ENCODE data around the gene MYOZ1. TPM values are rescaled to one million over a fixed set of nuclear protein-coding genes. Genes with fewer than 3 reads are reported as not detected.

The MYOZ1 gene
- total and polyA plus RNA-seq, 2 of the 8 experiments (the other 6 are each of a cell fraction or from before 2014, with no cell fraction given) = 2.6 to 3.3 TPM

DNA sequence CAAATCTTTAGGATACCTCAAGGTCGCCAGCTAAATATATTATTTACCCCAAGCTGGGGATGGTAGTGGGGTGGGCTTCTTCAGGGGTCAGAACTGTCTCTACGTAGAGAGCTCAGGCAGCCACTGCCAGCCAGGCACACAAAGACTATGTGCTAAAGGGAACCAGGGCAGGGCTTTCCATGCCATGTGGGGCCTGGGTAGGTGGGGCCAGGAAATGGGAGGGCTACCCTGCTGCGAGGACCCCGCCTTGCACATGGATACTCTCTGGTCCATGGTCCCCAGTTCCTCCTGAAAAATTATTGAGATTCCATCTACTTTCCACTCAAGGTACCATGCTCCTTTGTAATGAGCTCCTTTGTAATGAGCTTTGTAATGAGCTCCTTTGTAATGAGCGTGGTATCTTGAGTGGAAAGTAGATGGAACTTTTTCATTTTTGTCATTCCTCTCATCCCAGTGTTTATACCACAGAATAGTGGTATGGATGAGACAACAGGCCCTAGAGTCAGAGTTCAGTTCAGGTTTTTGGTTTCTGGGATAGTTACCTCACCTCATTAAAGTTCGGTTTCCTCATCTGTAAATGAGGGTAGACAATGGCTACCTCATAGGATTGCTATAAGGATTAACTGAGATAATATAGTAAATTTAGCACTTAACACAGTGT is 8.7 kb upstream of the MYOZ1 start (continued):
- TF ChIP-seq NANOG (IDR thresholded peaks at IDR 0.05; ENCODE audit: insufficient read depth, low read depth, low read length, poor library complexity, severe bottlenecking) (no peak), CBX8 (IDR thresholded peaks at IDR 0.05; ENCODE audit: borderline replicate concordance, low read depth, low read length) (no peak)
